ENCODE measurements around the gene NGF. TPM values are rescaled to one million over a fixed set of nuclear protein-coding genes. Genes with fewer than 3 reads are reported as not detected.

The NGF gene
- total RNA-seq, 1 donor from 2014 or later: 2.7 TPM

GRCh38 chr1:115277276-115277675 is 60.8 kb downstream of the NGF start:
- H3K4me3 ChIP-seq (ENCODE audit: low read depth, low read length): no peak overlapping the region
- DNase-seq (ENCODE audit: low read depth): no peak
- no peak for TF ChIP-seq CTCF (conservative IDR thresholded peaks at IDR 0.05; ENCODE audit: low read depth, low read length)

GRCh38 chr1:115275216-115275615 is 62.8 kb downstream of the NGF start:
- TF ChIP-seq CTCF (conservative IDR thresholded peaks at IDR 0.05; ENCODE audit: low read depth, low read length): peak; percentile 74
- DNase-seq (ENCODE audit: low read depth): no peak
- no peak overlapping the region for H3K4me3 ChIP-seq (ENCODE audit: low read depth, low read length)

- no peak overlapping the region for H3K4me3 ChIP-seq (ENCODE audit: low read depth, low read length)
- DNase-seq (ENCODE audit: low read depth): no peak
- TF ChIP-seq CTCF (conservative IDR thresholded peaks at IDR 0.05; ENCODE audit: low read depth, low read length): no peak
These were observed 63.6 kb downstream of the NGF start for GRCh38 chr1:115274467-115274866.

GRCh38 chr1:115266729-115267421 is 71.2 kb downstream of the NGF start:
- TF ChIP-seq CTCF (conservative IDR thresholded peaks at IDR 0.05; ENCODE audit: low read depth, low read length): no peak
- DNase-seq (ENCODE audit: low read depth): no peak
- no peak overlapping the region for H3K4me3 ChIP-seq (ENCODE audit: low read depth, low read length)

- no peak for TF ChIP-seq CTCF (conservative IDR thresholded peaks at IDR 0.05; ENCODE audit: low read depth, low read length)
- H3K4me3 ChIP-seq (ENCODE audit: low read depth, low read length): no peak overlapping the region
- no peak for DNase-seq (ENCODE audit: low read depth)
These were observed 73.0 kb downstream of the NGF start for GRCh38 chr1:115265099-115265498.

- no peak for DNase-seq (ENCODE audit: low read depth)
- no peak overlapping the region for H3K4me3 ChIP-seq (ENCODE audit: low read depth, low read length)
- TF ChIP-seq CTCF (conservative IDR thresholded peaks at IDR 0.05; ENCODE audit: low read depth, low read length): no peak
These were observed 75.2 kb downstream of the NGF start for GRCh38 chr1:115262886-115263285.

GRCh38 chr1:115261496-115261895 is 76.6 kb downstream of the NGF start:
- no peak for DNase-seq (ENCODE audit: low read depth)
- TF ChIP-seq CTCF (conservative IDR thresholded peaks at IDR 0.05; ENCODE audit: low read depth, low read length): no peak
- no peak overlapping the region for H3K4me3 ChIP-seq (ENCODE audit: low read depth, low read length)
